OCI-LY7 (cell line): Measurements from ENCODE around the gene OLFML3. TPM values are rescaled to one million over a fixed set of nuclear protein-coding genes. Genes with fewer than 3 reads are reported as not detected.

Source experiments
- total RNA-seq, 2 experiments: library from RNA; depleted of rRNA in 1 of 2; stranded (reverse); fragments of >200 nt in 1 of 2; shearing (Covaris generic) in 1 of 2; gene quantifications; 2 replicates each; pipeline ENCODE4 v1.2.3, GENCODE V29; 2014 to 2022

OLFML3 gene
- total RNA-seq, 2 experiments from 2014 or later, result 0.34 to 0.44 TPM

Other genes with a start within 250 kb of the OLFML3 start
- 7.1 and 11.8 TPM in 2 replicates for gene PHTF1, start 220.0 kb upstream of the OLFML3 start, total RNA-seq (2014; rRNA removed; shearing (Covaris generic))
- 17.1 and 18.8 TPM in 2 replicates for gene PHTF1, start 220.0 kb upstream of the OLFML3 start, total RNA-seq (2022)
- gene RSBN1, start 167.0 kb upstream of the OLFML3 start, total RNA-seq (2014; rRNA removed; shearing (Covaris generic)), result 10.8 and 12.5 TPM in 2 replicates
- 19.0 TPM in 2 replicates for gene RSBN1, start 167.0 kb upstream of the OLFML3 start, total RNA-seq (2022)
- 27.5 and 29.4 TPM in 2 replicates for gene PTPN22, start 107.8 kb upstream of the OLFML3 start, total RNA-seq (2014; rRNA removed; shearing (Covaris generic))
- gene PTPN22, start 107.8 kb upstream of the OLFML3 start, total RNA-seq (2022), result 53.5 and 63.0 TPM in 2 replicates
- 0.46 and 0.82 TPM in 2 replicates for gene BCL2L15, start 91.9 kb upstream of the OLFML3 start, total RNA-seq (2014; rRNA removed; shearing (Covaris generic))
- gene BCL2L15, start 91.9 kb upstream of the OLFML3 start, total RNA-seq (2022), result 1.1 and 1.5 TPM in 2 replicates
- 37.7 and 45.3 TPM in 2 replicates for gene AP4B1, start 74.7 kb upstream of the OLFML3 start, total RNA-seq (2014; rRNA removed; shearing (Covaris generic))
- gene AP4B1, start 74.7 kb upstream of the OLFML3 start, total RNA-seq (2022), result 40.5 and 42.5 TPM in 2 replicates
- 17.3 and 20.1 TPM in 2 replicates for gene DCLRE1B, start 74.1 kb upstream of the OLFML3 start, total RNA-seq (2014; rRNA removed; shearing (Covaris generic))
- gene DCLRE1B, start 74.1 kb upstream of the OLFML3 start, total RNA-seq (2022), result 20.8 and 20.9 TPM in 2 replicates
- 17.3 and 20.4 TPM in 2 replicates for gene HIPK1, start 50.1 kb upstream of the OLFML3 start, total RNA-seq (2014; rRNA removed; shearing (Covaris generic))
- gene HIPK1, start 50.1 kb upstream of the OLFML3 start, total RNA-seq (2022), result 50.2 and 52.6 TPM in 2 replicates
- not detected in 2 replicates for gene SYT6, start 174.4 kb downstream of the OLFML3 start, total RNA-seq (2014; rRNA removed; shearing (Covaris generic))
- not detected in 2 replicates for gene SYT6, start 174.4 kb downstream of the OLFML3 start, total RNA-seq (2022)